Stimulated activated CD8-positive, alpha-beta memory T cell treated with anti-CD3 and anti-CD28 coated beads, Interleukin-12 subunit alpha, Interleukin-12 subunit beta, amount 100 ng/mL, for 4 hours (primary cell): Measurements from ENCODE around the gene WDR55.
"Not testable (repeated sequence)": the region's sequence is repeated elsewhere in the genome, so short reads cannot be mapped to it uniquely, and the experiment has no call there.

Source experiments
- DNase-seq: peaks from one replicate; pipeline ENCODE4 v3.0.0-alpha.2; 2020; ENCODE audit warnings: low read depth

The WDR55 gene

DNA sequence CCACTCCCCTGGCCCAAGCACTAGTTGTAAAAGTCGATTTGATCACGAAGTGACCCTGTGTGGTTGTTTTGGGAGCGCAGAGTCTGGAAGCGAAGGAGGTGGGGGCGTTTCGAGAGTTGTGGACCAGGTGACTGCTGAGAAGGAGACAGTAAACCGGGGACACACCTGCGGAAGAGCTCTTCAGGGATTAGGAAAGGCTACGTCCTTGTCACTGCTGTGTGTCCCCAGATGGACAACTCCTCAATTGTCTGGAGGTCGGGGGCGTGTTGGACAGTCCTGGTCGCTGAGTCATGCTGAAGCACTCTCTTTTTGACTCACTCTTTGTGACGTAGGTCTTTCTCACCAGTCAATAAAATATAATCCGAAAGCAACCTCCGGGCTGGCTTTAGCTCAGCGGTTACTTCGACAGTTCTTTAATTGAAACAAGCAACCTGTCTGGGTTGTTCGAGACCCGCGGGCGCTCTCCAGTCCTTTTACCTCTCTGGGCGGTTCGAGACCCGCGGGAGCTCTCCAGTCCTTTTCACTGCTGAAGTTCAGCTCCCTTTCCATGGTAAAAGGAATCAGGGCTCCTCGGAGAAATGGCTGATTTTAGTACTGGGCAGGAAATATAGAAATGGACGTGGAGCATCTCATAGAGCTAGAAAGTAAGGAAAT is 46.3 kb downstream of the WDR55 start:
- DNase-seq, result peak; percentile 74

DNA sequence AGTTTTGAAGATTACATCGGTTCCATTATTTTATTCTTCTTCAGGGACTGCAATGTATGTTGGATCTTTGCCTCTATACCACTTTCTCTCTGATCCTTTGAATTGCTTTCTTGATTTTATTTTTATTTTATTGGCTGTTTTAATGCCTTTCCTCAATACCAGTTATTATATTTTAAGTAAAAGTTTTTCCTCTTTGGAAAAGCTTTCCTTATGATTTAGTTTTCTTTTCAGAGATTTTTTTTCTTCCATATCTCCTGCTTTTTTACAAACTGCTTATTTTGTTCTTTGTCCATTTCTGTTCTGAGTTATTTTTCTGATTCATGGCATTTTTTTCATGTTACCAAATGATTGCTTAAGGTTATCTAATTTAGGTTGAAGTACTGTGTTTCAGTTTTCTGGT is 47.1 kb downstream of the WDR55 start:
- DNase-seq, result no peak

DNA sequence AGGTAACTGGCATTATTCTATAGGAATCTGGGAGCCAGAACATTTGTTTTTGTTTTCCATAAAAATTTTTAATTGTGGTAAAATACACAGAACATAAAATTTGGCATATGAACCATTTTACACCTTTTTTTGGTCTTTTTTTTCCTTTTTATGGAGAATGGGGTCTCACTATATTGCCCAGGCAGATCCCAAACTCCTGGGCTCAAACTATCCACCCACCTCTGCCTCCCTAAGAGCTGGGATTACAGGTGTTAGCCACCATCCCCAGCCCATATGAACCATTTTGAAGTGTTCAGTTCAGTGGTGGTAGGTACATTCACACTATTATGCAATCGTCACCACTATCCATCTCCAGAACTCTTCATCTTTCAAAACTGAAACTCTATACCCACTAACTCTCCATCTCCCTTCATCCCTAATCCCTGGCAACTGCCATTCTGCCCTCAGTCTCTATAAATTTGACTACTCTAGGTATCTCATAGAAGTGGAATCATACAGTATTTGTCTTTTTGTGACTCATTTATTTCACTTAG is 48.9 kb downstream of the WDR55 start:
- DNase-seq, result no peak

DNA sequence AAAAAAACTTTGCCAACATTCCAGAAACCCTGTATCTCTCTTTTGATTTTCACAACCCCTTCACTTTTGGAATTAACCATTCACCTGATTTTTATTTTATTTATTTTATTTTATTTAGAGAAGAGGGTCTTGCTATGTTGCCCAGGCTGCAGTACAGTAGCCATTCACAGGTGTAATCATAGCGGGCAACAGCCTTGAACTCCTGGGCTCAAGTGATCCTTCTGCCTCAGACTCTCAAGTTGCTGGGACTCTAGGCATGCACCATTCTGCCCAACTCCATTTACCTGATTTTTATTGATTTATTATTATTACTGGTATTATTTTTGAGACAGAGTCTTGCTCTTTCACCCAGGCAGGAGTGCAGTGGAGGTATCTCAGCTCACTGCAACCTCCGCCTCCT is 51.5 kb downstream of the WDR55 start:
- DNase-seq, result not testable (repeated sequence)

DNA sequence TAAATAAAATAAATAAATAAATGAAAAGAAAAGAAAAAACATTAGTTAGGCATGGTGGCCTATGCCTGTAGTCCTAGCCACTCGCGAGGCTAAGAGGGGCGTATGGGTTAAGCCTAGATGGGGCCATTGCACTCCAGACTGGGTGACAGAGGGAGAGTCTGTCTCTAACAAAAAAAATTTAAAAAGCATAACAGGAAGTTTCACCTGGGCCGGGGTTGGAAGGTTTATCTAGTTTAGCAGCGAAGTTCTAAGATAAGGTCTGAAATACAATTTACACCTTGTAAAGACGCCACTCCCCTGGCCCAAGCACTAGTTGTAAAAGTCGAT is 53.5 kb downstream of the WDR55 start:
- no peak for DNase-seq

DNA sequence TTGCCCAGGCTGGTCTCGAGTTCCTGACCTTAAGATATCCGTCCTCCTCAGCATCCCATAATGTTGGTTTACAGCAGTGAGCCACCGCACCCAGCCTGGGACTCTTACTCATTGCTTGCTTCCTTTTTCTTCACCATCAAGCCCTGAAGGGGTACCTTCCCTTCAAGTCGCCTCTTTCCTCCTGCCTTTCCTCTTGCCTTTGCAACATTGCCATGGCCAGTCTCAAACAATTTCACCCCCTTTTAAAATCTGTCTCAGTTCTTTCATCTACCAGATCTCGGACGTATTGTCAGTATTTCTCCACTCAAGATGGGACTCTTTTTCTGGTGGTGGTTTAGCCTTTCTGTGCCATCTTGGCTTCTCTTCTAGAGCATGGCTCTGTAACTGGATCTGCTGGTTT is 56.0 kb downstream of the WDR55 start:
- DNase-seq, result not testable (repeated sequence)

DNA sequence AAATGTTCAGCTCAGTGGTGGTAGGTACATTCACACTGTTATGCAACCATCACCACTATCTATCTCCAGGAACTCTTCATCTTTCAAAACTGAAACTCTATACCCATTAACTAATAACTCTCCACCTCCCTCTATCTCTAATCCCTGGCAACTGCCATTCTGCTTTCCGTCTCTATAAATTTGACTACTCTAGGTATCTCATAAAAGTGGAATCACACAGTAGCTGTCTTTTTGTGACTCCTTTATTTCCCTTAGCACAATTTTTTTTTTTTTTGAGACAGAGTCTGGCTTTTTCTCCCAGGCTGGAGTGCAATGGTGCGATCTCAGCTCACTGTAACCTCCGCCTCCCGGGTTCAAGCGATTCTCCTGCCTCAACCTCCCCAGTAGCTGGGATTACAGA is 56.7 kb downstream of the WDR55 start:
- not testable (repeated sequence) for DNase-seq
